Body of pancreas (tissue), 4 donors: ENCODE data around the gene STIMATE. TPM values are rescaled to one million over a fixed set of nuclear protein-coding genes. Genes with fewer than 3 reads are reported as not detected.

Experiments
- ATAC-seq: fragments of 150-250 bp; one replicate; pipeline ENCODE4 v1.9.1; 2016
- DNase-seq, 4 donors: peaks; one replicate each; pipeline ENCODE4 v3.0.0-alpha.2; 2019
- H3K27ac ChIP-seq, 4 donors: fragments of 200-600 bp; sonication (generic); 1 replicate in 3 of 4; 2 replicates in 1 of 4; pipeline versions ENCODE4 v1.5.1 to v1.6.1; 2016 to 2019; ENCODE audit warnings: mild to moderate bottlenecking in 1 of 4, mixed read lengths in 1 of 4, moderate library complexity in 1 of 4
- H3K27me3 ChIP-seq, 2 donors: fragments of 200-600 bp; sonication (generic); one replicate each; pipeline ENCODE4 v1.6.0; 2016; ENCODE audit warnings: mild to moderate bottlenecking in 1 of 2
- H3K36me3 ChIP-seq, 2 donors: fragments of 200-600 bp; sonication (generic); replicated peaks in 1 of 2; 2 replicates each; pipeline ENCODE4 v1.5.1; 2016; ENCODE audit warnings: low read depth in 2 of 2; ENCODE audit not compliant: insufficient read depth in 1 of 2
- H3K4me1 ChIP-seq: fragments of 200-600 bp; sonication (generic); one replicate; pipeline ENCODE4 v1.6.0; 2016
- H3K4me3 ChIP-seq, 2 donors: fragments of 200-600 bp; sonication (generic); 1 replicate in 1 of 2; 2 replicates in 1 of 2; pipeline ENCODE4 v1.5.1; 2016 to 2019
- H3K9me3 ChIP-seq, 3 donors: fragments of 200-600 bp; sonication (generic); 1 replicate in 2 of 3; 2 replicates in 1 of 3; pipeline ENCODE4 v1.5.1; 2016
- CTCF ChIP-seq, 7 experiments: fragments of 450-650 bp in 4 of 7; fragments of 200-600 bp in 3 of 7; sonication (generic) in 3 of 7; IDR thresholded peaks; one replicate each; pipeline ENCODE4 v1.5.1; 2016 to 2019; ENCODE audit warnings: antibody characterized with exemption in 7 of 7
- POLR2A ChIP-seq, 3 donors: fragments of 450-650 bp; IDR thresholded peaks; one replicate each; pipeline ENCODE4 v1.6.1; 2016; ENCODE audit warnings: antibody characterized with exemption in 3 of 3, mild to moderate bottlenecking in 2 of 3
- WGBS, 2 donors: methylation state at CpG; one replicate each; pipeline ENCODE4 v1.1.5; 2017; 5-methylcytosine and 5-hydroxymethylcytosine counted together
- intact Hi-C: fragments of 100-400 bp; cut with DNase I; formaldehyde crosslinking; loops from one replicate; pipeline ENCODE4 v1.15.1; 2023
- total RNA-seq, 2 donors: library from RNA; depleted of rRNA; stranded (reverse); fragments of >200 nt; gene quantifications; one replicate each; pipeline ENCODE4 v1.1.0, GENCODE V29; 2016

STIMATE gene
- total RNA-seq, 2 donors from 2014 or later: 13.0 to 63.0 TPM

DNA sequence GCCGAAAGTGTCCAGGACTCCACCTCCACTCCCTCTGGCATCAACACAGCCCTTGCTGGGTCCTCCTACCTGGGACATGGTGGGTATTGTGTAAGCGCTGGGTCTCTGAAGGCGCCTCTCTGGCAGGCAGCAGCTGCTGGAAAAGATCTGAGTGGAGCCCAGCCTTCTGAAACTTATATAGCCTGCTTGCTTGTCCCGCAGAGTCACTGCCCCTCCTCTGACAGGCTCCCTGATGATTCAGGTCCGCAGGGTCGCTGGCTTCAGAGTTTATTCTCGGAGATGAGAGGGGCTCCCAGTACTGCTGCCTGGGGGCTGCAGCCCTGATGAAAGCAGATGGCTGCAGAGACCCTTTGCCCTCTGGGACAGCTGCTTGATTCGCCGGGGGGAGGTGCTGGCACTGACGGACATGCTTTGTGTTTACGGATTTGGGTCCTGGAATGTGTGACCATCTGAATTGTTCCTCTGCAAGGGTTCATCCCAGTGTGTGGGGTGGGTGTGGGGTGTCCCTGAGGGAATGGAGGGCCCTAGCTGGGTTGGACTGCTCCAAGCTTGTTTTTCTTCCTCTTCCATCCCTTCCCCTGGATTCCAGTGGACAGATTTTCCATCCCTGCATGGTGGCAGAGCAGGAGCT is 62.4 kb downstream of the STIMATE start, which contains the start of gene MUSTN1:
Gene MUSTN1, minus strand, starts transcription at position 149 of the 631 bp plus-strand sequence. Its CDS starts 71 bp downstream, at position 78.
- no peak within 1 kb of the TSS for H3K4me3 ChIP-seq
- peaks cover 30% of the 10 kb centered on the region for H3K4me1 ChIP-seq
- H3K9me3 ChIP-seq: no peaks in the 10 kb centered on the region
- ATAC-seq (no peak), DNase-seq (no peak)
- TF ChIP-seq POLR2A (IDR thresholded peaks at IDR 0.05) (no peak), CTCF (IDR thresholded peaks at IDR 0.05) (no peak)
- H3K36me3 ChIP-seq: no peaks in the 10 kb centered on the region
- H3K27me3 ChIP-seq: no peaks in the 10 kb centered on the region
- WGBS, 2 donors: 80 to 96% methylated on average over 5 to 10 of the region's 11 CpGs
- intact Hi-C loops: no loop called here
- H3K27ac ChIP-seq: no peak within 1 kb of the TSS

GRCh38 chr3:52833202-52833601 is 64.1 kb downstream of the STIMATE start:
- WGBS, 2 donors: 96 to 98% methylated on average over 14 of the region's 14 CpGs
- intact Hi-C loops: no loop called here
- Histone ChIP-seq H3K27me3 (no peaks in the 10 kb centered on the region), H3K27ac (no peak overlapping the region), H3K4me3 (no peak overlapping the region), H3K9me3 (no peaks in the 10 kb centered on the region), H3K4me1 (peaks cover 48% of the 10 kb centered on the region), H3K36me3 (no peaks in the 10 kb centered on the region)
- no peak for TF ChIP-seq CTCF (IDR thresholded peaks at IDR 0.05)
- TF ChIP-seq POLR2A (IDR thresholded peaks at IDR 0.05): no peak
- DNase-seq (no peak), ATAC-seq (no peak)

DNA sequence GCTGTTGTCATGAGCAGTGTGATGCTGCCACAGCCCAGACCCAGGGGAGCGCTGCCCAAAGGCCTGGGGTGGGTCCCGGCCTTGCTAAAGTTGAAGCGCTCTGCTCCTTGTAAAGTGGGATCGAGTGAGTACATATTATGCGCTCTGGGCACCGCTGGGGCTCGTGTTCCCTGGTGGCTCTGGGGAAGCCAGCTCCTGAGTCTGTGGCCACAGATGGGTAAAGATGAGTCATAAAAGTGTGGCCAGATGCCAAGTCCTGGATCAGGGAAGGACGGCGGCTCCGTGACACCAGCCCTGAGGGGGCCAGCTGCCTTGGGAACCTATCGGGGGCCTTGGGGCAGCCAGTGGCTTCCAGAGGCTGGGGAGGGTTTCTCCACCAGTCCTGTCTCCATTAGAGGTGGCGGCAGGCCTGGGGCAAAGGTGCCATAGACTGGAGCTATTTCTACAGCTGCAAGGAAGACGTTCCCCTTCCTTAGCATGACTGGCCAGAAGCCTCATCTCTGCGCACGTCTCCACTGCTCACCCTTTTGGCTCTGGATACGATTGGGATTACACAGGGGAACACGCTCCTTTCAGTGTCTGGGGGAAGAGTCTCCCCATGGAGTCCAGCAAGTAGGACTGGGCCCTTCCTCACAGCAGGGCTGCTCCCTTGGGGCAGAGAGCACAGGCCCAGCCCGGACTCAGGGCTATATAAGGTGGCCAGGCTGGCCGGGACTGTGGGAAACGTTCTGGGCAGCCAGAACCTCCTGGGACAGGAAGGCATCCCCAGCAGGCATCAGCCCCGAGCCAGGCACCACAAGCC is 65.6 kb downstream of the STIMATE start:
- intact Hi-C loops: no loop called here
- ATAC-seq: no peak
- Histone ChIP-seq H3K4me3 (no peak overlapping the region), H3K27me3 (no peaks in the 10 kb centered on the region), H3K36me3 (no peaks in the 10 kb centered on the region), H3K9me3 (no peaks in the 10 kb centered on the region), H3K4me1 (peaks cover 49% of the 10 kb centered on the region), H3K27ac (peak overlapping the region in 2 of 4 donors; percentile 16 to 43)
- 59 to 73% methylated on average over 10 to 21 of the region's 21 CpGs for WGBS, 2 donors
- TF ChIP-seq POLR2A (IDR thresholded peaks at IDR 0.05) (no peak), CTCF (IDR thresholded peaks at IDR 0.05) (no peak)
- DNase-seq: peak; percentile 42 to 74 (median 53)

GRCh38 chr3:52830535-52831258 is 66.7 kb downstream of the STIMATE start, which contains the start of gene ITIH4:
Gene ITIH4 (minus strand): TSS chr3:52830672. CDS start chr3:52830642, 30 bp downstream.
- TF ChIP-seq POLR2A (IDR thresholded peaks at IDR 0.05): peak in 2 of 3 donors; percentile 31 to 49
- TF ChIP-seq CTCF (IDR thresholded peaks at IDR 0.05): no peak
- H3K27me3 ChIP-seq: no peaks in the 10 kb centered on the region
- intact Hi-C loops: no loop called here
- peaks cover 49% of the 10 kb centered on the region for H3K4me1 ChIP-seq
- ATAC-seq (peak; percentile 40), DNase-seq (peak; percentile 37 to 66 (median 58))
- H3K9me3 ChIP-seq: no peaks in the 10 kb centered on the region
- 67 to 79% methylated on average over 13 to 16 of the region's 16 CpGs for WGBS, 2 donors
- H3K4me3 ChIP-seq: no peak within 1 kb of the TSS
- no peaks in the 10 kb centered on the region for H3K36me3 ChIP-seq
- H3K27ac ChIP-seq: peak within 1 kb of the TSS in 3 of 4 donors; percentile 16 to 46 (median 43)
